Activated naive CD8-positive, alpha-beta T cell treated with anti-CD3 and anti-CD28 coated beads, Interleukin-2, amount 50 U/mL, for 24 hours (primary cell): ENCODE measurements around the gene PPP1R15B.

Experiments used
- ATAC-seq: fragments of 150-1000 bp; cut with Tn5 transposase; one replicate; pipeline ENCODE4 v1.10.0; 2021
- DNase-seq: peaks from one replicate; pipeline ENCODE4 v3.0.0; 2021
- H3K27ac Mint-ChIP-seq: one replicate; pipeline ENCODE4 v1.8.0; 2021; ENCODE audit warnings: mild to moderate bottlenecking, mixed read lengths
- H3K27me3 Mint-ChIP-seq: one replicate; pipeline ENCODE4 v1.8.0; 2021; ENCODE audit warnings: mixed read lengths
- H3K36me3 Mint-ChIP-seq: one replicate; pipeline ENCODE4 v1.8.0; 2021; ENCODE audit warnings: low read depth, mixed read lengths
- H3K4me1 Mint-ChIP-seq: one replicate; pipeline ENCODE4 v1.8.0; 2021; ENCODE audit warnings: mixed read lengths
- H3K4me3 Mint-ChIP-seq: one replicate; pipeline ENCODE4 v1.8.0; 2021; ENCODE audit warnings: mild to moderate bottlenecking, moderate library complexity, mixed read lengths
- H3K9me3 Mint-ChIP-seq: one replicate; pipeline ENCODE4 v1.8.0; 2021; ENCODE audit warnings: mixed read lengths

Gene PPP1R15B

DNA sequence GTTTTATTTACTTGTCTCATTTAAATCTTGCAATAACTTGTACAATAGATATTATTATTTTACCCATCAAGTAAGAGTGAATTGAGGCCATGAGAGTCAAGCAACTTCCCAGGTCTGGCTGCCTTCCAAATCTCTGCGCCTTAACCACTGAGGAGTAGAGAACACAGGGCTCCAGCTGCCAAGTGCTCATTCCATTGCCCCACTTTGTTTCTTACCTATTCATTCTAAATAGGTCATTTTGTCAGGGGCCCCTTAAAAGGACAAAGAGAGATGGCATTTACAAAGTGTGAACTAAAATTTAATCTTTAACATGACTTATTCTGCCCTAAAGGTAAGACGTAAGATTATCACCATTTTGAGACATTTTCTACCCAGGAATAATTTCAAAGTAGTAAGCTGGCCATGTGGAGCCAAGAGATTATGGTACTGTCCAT is 3.5 kb downstream of the PPP1R15B start:
- Mint-ChIP-seq H3K4me3 (peak overlapping the region; percentile 92), H3K27me3 (no peaks in the 10 kb centered on the region), H3K27ac (peak overlapping the region; percentile 98), H3K4me1 (peaks cover 31% of the 10 kb centered on the region), H3K9me3 (no peaks in the 10 kb centered on the region), H3K36me3 (peaks cover 68% of the 10 kb centered on the region)
- DNase-seq (no peak), ATAC-seq (no peak)

DNA sequence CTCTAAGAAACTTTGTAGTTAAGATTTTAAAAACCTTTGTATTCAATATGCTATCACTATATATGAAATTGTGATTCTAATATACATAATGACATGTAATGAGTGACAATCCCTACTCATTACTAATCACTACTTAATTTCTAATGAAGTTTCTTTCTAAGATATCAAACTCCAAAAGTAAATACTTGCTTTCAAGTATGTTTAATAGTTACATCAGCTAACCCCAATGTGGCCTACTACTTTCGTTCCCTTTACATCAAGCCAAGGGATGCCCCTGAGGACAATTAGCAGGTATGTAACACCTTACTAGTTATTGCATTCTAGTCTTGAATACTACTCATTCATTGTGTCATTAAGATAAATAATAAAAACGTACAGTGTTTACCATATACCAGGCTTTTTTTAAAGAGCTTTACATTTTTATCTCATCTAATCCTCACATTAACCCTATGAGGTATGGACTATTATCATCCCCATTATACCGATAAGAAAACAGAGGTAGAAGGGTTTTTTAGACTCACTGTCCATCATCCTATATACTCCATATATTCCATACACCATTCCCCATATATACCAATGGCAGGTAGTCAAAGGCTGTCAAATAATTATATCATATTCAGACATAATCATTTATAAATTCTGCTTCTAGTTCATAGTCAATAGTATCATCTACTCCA is 4.2 kb downstream of the PPP1R15B start:
- ATAC-seq (no peak), DNase-seq (no peak)
- Mint-ChIP-seq H3K27me3 (no peaks in the 10 kb centered on the region), H3K27ac (peak overlapping the region; percentile 98), H3K36me3 (peaks cover 68% of the 10 kb centered on the region), H3K4me3 (peak overlapping the region; percentile 92), H3K4me1 (peaks cover 27% of the 10 kb centered on the region), H3K9me3 (no peaks in the 10 kb centered on the region)

DNA sequence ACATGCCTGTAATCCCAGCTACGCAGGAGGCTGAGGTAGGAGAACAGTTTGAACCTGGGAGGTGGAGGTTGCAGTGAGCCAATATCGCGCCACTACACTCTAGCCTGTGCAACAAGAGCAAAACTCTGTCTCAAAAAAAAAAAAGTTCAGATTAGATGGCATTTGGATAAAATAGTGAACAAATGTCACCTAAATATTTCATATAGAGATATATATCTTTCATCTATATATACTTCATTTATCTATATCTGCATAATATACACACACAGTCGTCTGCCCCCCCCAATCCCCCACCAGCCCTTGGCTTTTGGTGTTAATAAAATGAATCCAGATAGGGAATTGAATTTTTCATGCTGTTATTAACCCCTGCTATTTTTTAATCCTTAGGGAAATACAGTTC is 5.0 kb downstream of the PPP1R15B start:
- no peak for DNase-seq
- H3K4me3 Mint-ChIP-seq: peak overlapping the region; percentile 92
- peaks cover 23% of the 10 kb centered on the region for H3K4me1 Mint-ChIP-seq
- no peaks in the 10 kb centered on the region for H3K27me3 Mint-ChIP-seq
- peak overlapping the region; percentile 43 for H3K27ac Mint-ChIP-seq
- H3K9me3 Mint-ChIP-seq: no peaks in the 10 kb centered on the region
- ATAC-seq: no peak
- peaks cover 68% of the 10 kb centered on the region for H3K36me3 Mint-ChIP-seq

DNA sequence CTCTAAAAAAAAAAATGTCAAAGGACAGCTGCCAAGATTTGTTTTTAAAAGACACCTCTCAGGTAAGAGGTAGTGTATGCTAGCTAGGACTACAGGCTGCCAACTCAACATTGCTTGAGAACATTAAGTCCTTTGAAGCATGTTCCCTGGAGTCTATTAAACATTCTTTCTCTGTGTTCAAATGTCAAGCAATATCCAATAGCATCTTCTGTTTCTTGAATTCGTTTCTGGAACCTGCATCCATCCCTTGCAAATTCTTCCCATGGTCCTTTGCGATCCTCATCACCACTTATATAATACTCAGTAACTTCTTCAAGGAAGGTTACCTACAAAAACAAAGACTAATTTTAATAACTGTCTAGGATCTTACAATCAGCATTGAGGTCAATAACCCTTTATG is 5.6 kb downstream of the PPP1R15B start:
- peak overlapping the region; percentile 92 for H3K4me3 Mint-ChIP-seq
- peaks cover 23% of the 10 kb centered on the region for H3K4me1 Mint-ChIP-seq
- no peak for ATAC-seq
- no peaks in the 10 kb centered on the region for H3K27me3 Mint-ChIP-seq
- H3K36me3 Mint-ChIP-seq: peaks cover 69% of the 10 kb centered on the region
- H3K9me3 Mint-ChIP-seq: no peaks in the 10 kb centered on the region
- H3K27ac Mint-ChIP-seq: peak overlapping the region; percentile 23
- DNase-seq: no peak

DNA sequence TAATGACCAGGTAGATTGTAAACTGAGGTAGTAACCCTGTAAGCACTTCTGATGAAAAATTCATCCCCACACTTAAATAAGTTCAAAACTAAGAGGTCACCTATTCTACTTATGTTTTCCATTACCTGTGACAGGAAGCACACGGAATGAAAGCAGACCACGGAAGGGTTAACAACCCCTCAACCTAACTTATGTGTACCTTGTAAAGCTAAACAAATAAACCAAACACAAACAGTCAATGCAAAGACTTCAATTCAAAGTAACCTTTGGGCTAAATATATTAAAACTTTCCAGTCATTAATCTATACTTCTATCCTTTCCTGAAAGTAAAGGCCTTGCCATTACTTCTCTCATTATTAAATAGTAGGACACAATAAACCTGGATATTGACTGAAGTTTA is 7.0 kb downstream of the PPP1R15B start:
- peaks cover 23% of the 10 kb centered on the region for H3K4me1 Mint-ChIP-seq
- H3K9me3 Mint-ChIP-seq: no peaks in the 10 kb centered on the region
- H3K4me3 Mint-ChIP-seq: peak overlapping the region; percentile 56
- H3K36me3 Mint-ChIP-seq: peaks cover 65% of the 10 kb centered on the region
- no peaks in the 10 kb centered on the region for H3K27me3 Mint-ChIP-seq
- DNase-seq (no peak), ATAC-seq (no peak)
- no peak overlapping the region for H3K27ac Mint-ChIP-seq

DNA sequence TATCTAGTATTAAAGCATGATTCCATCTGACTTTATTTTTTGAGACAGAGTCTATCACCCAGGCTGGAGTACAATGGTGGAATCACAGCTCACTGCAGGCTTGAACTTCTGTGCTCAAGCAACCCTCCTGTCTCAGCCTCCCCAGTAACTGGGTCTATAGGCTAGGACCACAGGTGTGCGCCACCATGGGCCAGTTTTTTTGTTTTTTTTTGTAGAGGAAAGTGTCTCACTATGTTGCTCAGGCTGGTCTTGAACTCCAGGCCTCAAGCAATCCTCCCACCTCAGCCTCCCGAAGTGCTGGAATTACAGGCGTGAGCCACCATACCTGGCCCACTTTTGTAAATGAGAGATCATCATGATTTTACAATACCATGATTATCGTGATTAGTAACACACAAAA is 9.2 kb downstream of the PPP1R15B start:
- H3K27ac Mint-ChIP-seq: no peak overlapping the region
- H3K27me3 Mint-ChIP-seq: no peaks in the 10 kb centered on the region
- peaks cover 26% of the 10 kb centered on the region for H3K4me1 Mint-ChIP-seq
- no peak overlapping the region for H3K4me3 Mint-ChIP-seq
- H3K36me3 Mint-ChIP-seq: peaks cover 57% of the 10 kb centered on the region
- H3K9me3 Mint-ChIP-seq: no peaks in the 10 kb centered on the region
- DNase-seq (no peak), ATAC-seq (no peak)

DNA sequence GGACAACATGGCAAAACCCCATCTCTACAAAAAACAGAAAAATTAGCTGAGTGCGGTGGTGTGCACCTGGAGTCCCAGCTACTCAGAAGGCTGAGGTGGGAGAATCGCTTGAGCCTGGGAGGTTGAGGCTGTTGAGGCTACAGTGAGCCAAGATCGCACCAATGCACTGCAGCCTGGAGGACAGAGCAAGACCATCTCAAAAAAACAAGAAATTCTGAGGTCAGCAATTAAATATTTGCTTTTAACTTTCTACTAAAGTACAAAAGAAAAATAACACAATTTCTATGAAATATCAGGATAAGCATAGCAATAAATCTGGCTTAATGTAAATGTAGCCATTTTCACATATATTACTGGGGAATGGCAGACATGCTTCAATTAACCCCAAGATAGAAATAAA is 9.9 kb downstream of the PPP1R15B start:
- Mint-ChIP-seq H3K27ac (peak overlapping the region; percentile 42), H3K9me3 (no peaks in the 10 kb centered on the region), H3K36me3 (peaks cover 51% of the 10 kb centered on the region), H3K4me1 (peaks cover 26% of the 10 kb centered on the region), H3K27me3 (no peaks in the 10 kb centered on the region), H3K4me3 (no peak overlapping the region)
- ATAC-seq (no peak), DNase-seq (no peak)

DNA sequence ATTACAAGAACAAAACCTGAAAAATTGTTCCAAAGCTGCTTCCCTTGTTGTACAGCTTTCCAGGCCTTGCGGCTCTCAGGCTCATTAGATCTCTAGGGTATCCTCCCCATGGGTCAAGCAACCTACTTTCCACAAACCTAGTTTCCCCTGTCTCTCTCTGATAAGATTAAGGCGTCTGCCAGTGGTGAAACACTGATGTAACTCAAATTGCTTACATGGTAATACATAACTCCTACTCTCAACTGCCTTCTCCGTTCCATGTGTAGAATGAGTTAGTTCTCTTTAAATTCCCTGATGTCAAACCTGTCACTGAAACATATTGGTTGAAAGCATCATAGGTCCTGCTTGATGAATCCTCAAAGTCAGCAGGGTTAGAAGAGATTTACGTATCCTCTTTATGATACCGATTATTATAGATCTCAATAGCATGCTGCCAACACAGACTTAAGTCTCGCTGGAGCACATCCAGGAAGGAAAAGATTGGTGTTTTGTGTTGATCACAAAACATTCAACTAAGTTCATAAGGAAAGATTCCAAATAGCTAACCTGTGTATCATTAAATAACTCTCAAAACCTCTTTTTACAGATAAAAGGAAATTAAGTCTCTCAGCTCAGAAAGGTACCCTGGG is 10.6 kb downstream of the PPP1R15B start:
- H3K27ac Mint-ChIP-seq: peak overlapping the region; percentile 11
- H3K9me3 Mint-ChIP-seq: no peaks in the 10 kb centered on the region
- peaks cover 24% of the 10 kb centered on the region for H3K4me1 Mint-ChIP-seq
- DNase-seq (no peak), ATAC-seq (no peak)
- peaks cover 49% of the 10 kb centered on the region for H3K36me3 Mint-ChIP-seq
- H3K27me3 Mint-ChIP-seq: no peaks in the 10 kb centered on the region
- H3K4me3 Mint-ChIP-seq: no peak overlapping the region

DNA sequence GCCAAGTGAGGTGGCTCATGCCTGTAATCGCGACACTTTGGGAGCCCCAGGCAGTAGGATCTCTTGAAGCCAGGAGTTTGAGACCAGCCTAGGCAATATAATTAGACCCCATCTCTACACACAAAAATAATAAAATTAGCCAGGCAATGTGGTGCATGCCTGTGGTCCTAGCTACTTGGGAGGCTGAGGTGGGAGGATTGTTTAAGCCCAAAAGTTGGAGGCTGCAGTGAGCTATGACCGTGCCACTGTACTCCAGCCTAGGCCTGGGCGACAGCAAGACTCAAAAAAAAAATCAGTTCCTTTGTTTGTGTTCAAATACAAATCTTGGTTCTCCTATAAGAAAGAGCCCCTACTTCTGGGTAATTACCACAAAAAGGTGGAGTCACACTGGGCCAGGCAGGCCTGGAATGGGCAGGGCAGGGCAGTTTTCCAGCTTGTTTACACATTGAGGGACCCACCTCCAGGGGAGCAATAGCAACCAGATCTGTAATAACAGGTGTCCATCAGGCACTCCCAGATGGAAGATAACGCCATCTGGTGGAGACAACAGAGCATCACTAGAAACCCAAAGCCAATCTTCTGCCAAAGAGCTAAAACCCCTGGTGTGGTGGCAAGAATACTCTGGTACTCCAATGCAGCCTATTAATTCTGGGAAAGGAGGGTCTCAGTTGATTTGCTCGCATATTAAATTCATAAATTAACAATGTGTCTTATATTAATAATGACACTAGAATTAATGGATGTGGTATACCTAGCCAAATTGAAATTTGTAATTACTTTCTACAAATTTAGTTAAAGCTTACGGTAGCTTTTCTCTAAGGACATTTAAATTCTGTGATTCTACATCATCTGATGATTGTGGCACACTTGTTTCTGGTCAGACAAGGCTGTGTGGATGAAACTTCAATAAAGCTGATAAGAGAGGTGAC is 13.2 kb downstream of the PPP1R15B start:
- Mint-ChIP-seq H3K9me3 (no peaks in the 10 kb centered on the region), H3K27me3 (no peaks in the 10 kb centered on the region), H3K27ac (peak overlapping the region; percentile 46), H3K36me3 (peaks cover 32% of the 10 kb centered on the region), H3K4me3 (no peak overlapping the region), H3K4me1 (peaks cover 3% of the 10 kb centered on the region)
- DNase-seq (peak; percentile 33), ATAC-seq (peak; percentile 93)

DNA sequence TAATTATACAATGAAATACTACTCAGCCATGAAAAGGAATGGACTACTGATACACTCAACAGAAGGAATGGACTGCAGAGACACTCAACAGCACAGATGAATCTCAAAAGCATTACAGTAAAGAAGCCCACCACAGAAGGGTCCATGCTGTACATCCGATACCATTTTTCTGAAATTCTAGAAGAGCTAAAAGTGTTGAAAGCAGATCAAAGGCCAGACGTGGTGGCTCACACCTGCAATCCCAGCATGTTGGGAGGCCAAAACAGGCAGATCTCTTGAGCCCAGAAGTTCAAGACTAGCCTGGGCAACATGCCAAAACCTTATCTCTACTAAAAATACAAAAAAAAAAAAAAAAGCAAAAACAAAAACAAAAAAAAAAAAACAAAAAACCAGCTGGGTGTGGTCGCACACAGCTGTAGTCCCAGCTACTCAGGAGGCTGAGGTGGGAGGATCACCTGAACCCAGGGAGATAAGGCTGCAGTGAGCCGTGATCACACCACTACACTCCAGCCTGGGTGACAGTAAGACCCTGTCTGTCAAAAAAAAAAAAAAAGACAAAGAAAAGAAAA is 15.5 kb downstream of the PPP1R15B start:
- Mint-ChIP-seq H3K4me3 (no peak overlapping the region), H3K4me1 (peaks cover 6% of the 10 kb centered on the region), H3K27ac (no peak overlapping the region), H3K27me3 (no peaks in the 10 kb centered on the region), H3K36me3 (peaks cover 28% of the 10 kb centered on the region), H3K9me3 (no peaks in the 10 kb centered on the region)
- ATAC-seq (no peak), DNase-seq (no peak)

DNA sequence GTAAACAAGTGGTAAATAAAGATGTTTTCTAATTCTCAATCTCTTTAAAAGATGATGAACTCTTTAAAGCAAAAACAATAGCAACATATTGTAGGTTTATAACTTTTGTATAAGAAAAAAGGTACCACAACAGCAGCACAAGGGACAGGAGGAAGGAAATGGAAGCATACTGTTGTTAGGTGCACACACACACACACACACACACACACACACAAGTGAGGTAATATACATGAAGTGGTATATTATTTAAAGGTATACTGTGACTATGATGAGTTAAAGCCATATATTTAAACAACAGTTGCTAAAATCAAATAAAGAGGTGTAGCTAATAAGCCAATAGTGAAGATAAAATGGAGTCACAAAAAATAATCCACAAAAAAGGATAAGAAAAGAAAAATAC is 20.0 kb downstream of the PPP1R15B start:
- no peaks in the 10 kb centered on the region for H3K9me3 Mint-ChIP-seq
- no peak overlapping the region for H3K27ac Mint-ChIP-seq
- ATAC-seq: no peak

DNA sequence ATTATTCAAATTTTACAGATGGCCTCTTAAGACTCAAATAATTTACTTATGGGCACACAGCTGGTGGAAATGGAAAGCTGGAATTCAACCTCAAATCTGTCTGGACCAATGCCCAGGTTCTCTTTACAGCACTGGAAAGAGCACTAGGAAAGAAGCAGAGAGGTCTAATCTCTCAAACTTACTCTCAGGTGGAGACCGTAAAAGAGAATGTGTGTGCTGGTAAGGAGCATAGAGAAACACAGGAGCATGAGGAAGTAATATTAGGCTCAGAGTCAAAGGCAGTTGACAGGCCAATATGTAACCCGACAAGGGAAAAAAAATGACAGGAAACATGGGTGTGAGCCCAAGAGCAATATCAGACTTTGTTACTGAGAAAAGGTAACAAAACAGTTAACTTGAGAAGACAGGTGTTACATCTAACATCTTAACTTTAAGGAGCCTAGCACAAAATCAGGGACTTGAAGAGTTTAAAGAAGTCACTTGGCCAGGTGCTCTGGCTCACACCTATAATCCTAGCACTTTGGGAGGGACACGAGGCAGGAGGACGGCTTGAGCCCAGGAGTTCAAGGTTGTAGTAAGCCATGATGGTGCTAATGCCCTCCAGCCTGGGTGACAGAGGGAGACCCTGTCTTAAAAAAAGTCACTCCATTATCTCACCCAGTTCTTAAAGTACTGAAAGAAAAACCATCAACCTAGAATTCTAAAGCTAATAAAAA is 20.7 kb downstream of the PPP1R15B start:
- ATAC-seq (no peak), DNase-seq (no peak)
- no peaks in the 10 kb centered on the region for H3K9me3 Mint-ChIP-seq
- peaks cover 2% of the 10 kb centered on the region for H3K36me3 Mint-ChIP-seq
- peaks cover 8% of the 10 kb centered on the region for H3K4me1 Mint-ChIP-seq
- no peak overlapping the region for H3K27ac Mint-ChIP-seq
- no peak overlapping the region for H3K4me3 Mint-ChIP-seq
- no peaks in the 10 kb centered on the region for H3K27me3 Mint-ChIP-seq

More for the DNA sequence above, 20.0 kb downstream of the PPP1R15B start:
- H3K4me1 Mint-ChIP-seq: peaks cover 8% of the 10 kb centered on the region
- DNase-seq: no peak
- H3K36me3 Mint-ChIP-seq: peaks cover 3% of the 10 kb centered on the region
- H3K4me3 Mint-ChIP-seq: no peak overlapping the region
- H3K27me3 Mint-ChIP-seq: no peaks in the 10 kb centered on the region

DNA sequence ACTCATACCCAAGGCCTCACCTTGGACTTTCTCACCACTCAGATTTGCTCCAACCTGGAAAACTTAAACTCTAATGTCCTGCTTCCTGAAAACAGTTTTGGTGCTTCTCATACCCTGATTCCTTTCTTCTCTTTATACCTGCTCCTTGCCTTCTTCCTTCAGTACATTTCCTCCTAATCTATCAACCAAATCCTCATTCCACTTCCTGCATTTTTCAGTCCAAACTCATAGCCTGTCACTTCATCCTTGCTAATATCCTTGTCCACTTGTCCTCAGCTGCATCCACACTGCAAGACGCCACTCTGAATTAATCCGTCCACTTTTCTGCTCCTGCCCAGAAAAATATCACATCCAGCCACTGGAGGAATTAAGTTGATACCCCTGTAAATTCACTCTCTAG is 25.9 kb downstream of the PPP1R15B start:
- DNase-seq (no peak), ATAC-seq (no peak)
- Mint-ChIP-seq H3K36me3 (no peaks in the 10 kb centered on the region), H3K4me1 (peaks cover 9% of the 10 kb centered on the region), H3K4me3 (no peak overlapping the region), H3K9me3 (no peaks in the 10 kb centered on the region), H3K27me3 (peaks cover 1% of the 10 kb centered on the region), H3K27ac (no peak overlapping the region)
